ENCODE data around the gene SOX1. TPM values are rescaled to one million over a fixed set of nuclear protein-coding genes. Genes with fewer than 3 reads are reported as not detected.

SOX1 gene
- total and polyA plus RNA-seq, 2 of the 13 experiments (the other 11 are each of a cell fraction or from before 2014, with no cell fraction given): not detected

DNA sequence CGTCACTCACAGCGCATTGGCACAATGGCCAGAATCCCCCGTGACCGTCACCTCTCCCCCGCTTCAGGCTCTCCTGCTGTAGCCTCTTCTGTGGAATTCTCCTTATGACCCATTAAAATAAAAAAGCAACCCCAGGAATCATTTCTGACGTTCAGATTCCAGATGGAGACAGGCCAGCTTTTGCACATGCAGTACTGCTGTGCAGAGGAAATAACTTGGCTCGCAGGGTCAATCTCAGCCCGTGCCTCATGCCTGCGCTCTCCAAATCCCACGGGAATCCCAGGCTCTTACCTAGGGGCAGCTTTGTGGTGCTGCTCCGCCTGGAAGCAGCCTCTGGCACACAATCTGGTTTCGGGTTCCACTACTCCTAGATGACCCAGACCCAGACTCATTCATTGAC lies 32.7 kb upstream of the SOX1 start:
- DNase-seq (ENCODE audit: low spot score): no peak
- in situ Hi-C loops (cut with HindIII; ENCODE audit: extremely low pct_ligation_motif_present, low pct_unique_long_range_greater_than_20kb): no loop called here
- ChIA-PET POLR2A (no interaction called here), CTCF (ENCODE audit: low intra/inter-chr PET ratio, low total read pairs) (no interaction called here)
- Histone ChIP-seq H3K36me3 (replicated peaks in 1 of 2; ENCODE audit: control insufficient read depth in 1 of 2, insufficient read depth in 2 of 2, low read length in 2 of 2) (no peaks in the 10 kb centered on the region), H3K9ac (ENCODE audit: insufficient read depth, low read depth, low read length) (no peak overlapping the region), H3K4me1 (ENCODE audit: insufficient read depth, low read length) (no peaks in the 10 kb centered on the region), H3K79me2 (ENCODE audit: insufficient read depth, low read length) (no peaks in the 10 kb centered on the region), H3K9me3 (ENCODE audit: low read length) (no peaks in the 10 kb centered on the region), H4K20me1 (ENCODE audit: insufficient read depth, low read length) (no peaks in the 10 kb centered on the region; the same call in 1 of the 2 replicates), H3K4me3 (replicated peaks in 1 of 3; ENCODE audit: insufficient read depth in 1 of 3, low read depth in 2 of 3, low read length in 3 of 3) (no peak overlapping the region), H2AFZ (ENCODE audit: low read length) (no peak overlapping the region), H3K27me3 (ENCODE audit: control insufficient read depth in 1 of 2, insufficient read depth in 2 of 2, low read length in 2 of 2) (peaks cover 4 to 42% of the 10 kb centered on the region in 2 experiments; a peak in 4 of 5 replicates), H3K27ac (ENCODE audit: extremely low read length, insufficient read depth, low read length) (no peak overlapping the region), H3K4me2 (ENCODE audit: low read depth, low read length) (no peak overlapping the region)
- TF ChIP-seq MAZ (IDR thresholded peaks at IDR 0.05; ENCODE audit: borderline replicate concordance, low read depth, low read length) (no peak), MAZ (CRISPR knock-in tag; IDR thresholded peaks at IDR 0.05; ENCODE audit: low read depth) (no peak), ZNF563 (CRISPR knock-in tag; IDR thresholded peaks at IDR 0.05) (no peak), ZNF121 (CRISPR knock-in tag; IDR thresholded peaks at IDR 0.05) (no peak), ZNF572 (CRISPR knock-in tag; IDR thresholded peaks at IDR 0.05) (no peak), THYN1 (CRISPR knock-in tag; IDR thresholded peaks at IDR 0.05; ENCODE audit: borderline replicate concordance, low read depth) (no peak), GFI1 (CRISPR knock-in tag; IDR thresholded peaks at IDR 0.05; ENCODE audit: borderline replicate concordance) (no peak), EEA1 (CRISPR knock-in tag; IDR thresholded peaks at IDR 0.05; ENCODE audit: borderline replicate concordance) (no peak), MIER3 (CRISPR knock-in tag; IDR thresholded peaks at IDR 0.05; ENCODE audit: borderline replicate concordance) (no peak), TCF7 (IDR thresholded peaks at IDR 0.05; ENCODE audit: low read depth) (no peak), ZNF264 (CRISPR knock-in tag; IDR thresholded peaks at IDR 0.05) (no peak), ARNT (IDR thresholded peaks at IDR 0.05) (no peak), ZNF782 (CRISPR knock-in tag; IDR thresholded peaks at IDR 0.05; ENCODE audit: borderline replicate concordance) (no peak), CHCHD3 (CRISPR knock-in tag; IDR thresholded peaks at IDR 0.05) (no peak), U2AF1 (optimal IDR thresholded peaks at IDR 0.05; ENCODE audit: low read depth, low read length) (no peak), REL (CRISPR knock-in tag; conservative IDR thresholded peaks at IDR 0.05) (no peak), DPF2 (CRISPR knock-in tag; IDR thresholded peaks at IDR 0.05; ENCODE audit: borderline replicate concordance, low read depth) (no peak), ZUFSP (CRISPR knock-in tag; IDR thresholded peaks at IDR 0.05; ENCODE audit: borderline replicate concordance) (no peak), ZNF607 (CRISPR knock-in tag; IDR thresholded peaks at IDR 0.05; ENCODE audit: borderline replicate concordance) (no peak), ZNF343 (CRISPR knock-in tag; IDR thresholded peaks at IDR 0.05) (no peak)
- TF ChIP-seq, protein P1, sequence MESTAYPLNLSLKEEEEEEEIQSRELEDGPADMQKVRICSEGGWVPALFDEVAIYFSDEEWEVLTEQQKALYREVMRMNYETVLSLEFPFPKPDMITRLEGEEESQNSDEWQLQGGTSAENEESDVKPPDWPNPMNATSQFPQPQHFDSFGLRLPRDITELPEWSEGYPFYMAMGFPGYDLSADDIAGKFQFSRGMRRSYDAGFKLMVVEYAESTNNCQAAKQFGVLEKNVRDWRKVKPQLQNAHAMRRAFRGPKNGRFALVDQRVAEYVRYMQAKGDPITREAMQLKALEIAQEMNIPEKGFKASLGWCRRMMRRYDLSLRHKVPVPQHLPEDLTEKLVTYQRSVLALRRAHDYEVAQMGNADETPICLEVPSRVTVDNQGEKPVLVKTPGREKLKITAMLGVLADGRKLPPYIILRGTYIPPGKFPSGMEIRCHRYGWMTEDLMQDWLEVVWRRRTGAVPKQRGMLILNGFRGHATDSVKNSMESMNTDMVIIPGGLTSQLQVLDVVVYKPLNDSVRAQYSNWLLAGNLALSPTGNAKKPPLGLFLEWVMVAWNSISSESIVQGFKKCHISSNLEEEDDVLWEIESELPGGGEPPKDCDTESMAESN (CRISPR knock-in tag; conservative IDR thresholded peaks at IDR 0.05): no peak
- 23% methylated on average over 11 of the region's 12 CpGs for WGBS (ENCODE audit: low lambda C conversion rate)
- intact Hi-C loops (cut with micrococcal nuclease; ENCODE audit: unreplicated experiment): no loop called here
- no peak for FAIRE-seq
- no TSS peak for BruUV-seq (replicated peaks)
- ATAC-seq: no peak
